Prostate gland (tissue), 2 donors: Measurements from ENCODE around the gene MS4A4A. TPM values are rescaled to one million over a fixed set of nuclear protein-coding genes. Genes with fewer than 3 reads are reported as not detected.

Experiments used
- DNase-seq: peaks from one replicate; pipeline ENCODE4 v3.0.0-alpha.2; 2019; ENCODE audit warnings: low spot score
- H3K27ac ChIP-seq, 2 donors: fragments of 200-600 bp; sonication (generic); 2 replicates each; pipeline ENCODE4 v1.5.1; 2017 to 2019
- H3K27me3 ChIP-seq: fragments of 200-600 bp; sonication (generic); replicated peaks from 2 replicates; pipeline ENCODE4 v1.5.1; 2019; ENCODE audit not compliant: insufficient read depth
- H3K36me3 ChIP-seq, 2 donors: fragments of 200-600 bp; sonication (generic); 1 replicate in 1 of 2; 2 replicates in 1 of 2; pipeline versions ENCODE4 v1.5.1 to v1.8.1; 2017 to 2019
- H3K4me1 ChIP-seq: fragments of 200-600 bp; sonication (generic); replicated peaks from 2 replicates; pipeline ENCODE4 v1.5.1; 2019
- H3K4me3 ChIP-seq, 2 donors: fragments of 200-600 bp; sonication (generic); 2 replicates each; pipeline ENCODE4 v1.5.1; 2017 to 2019
- H3K9me3 ChIP-seq: fragments of 200-600 bp; sonication (generic); 2 replicates; pipeline ENCODE4 v1.5.1; 2017
- CTCF ChIP-seq, 4 experiments: fragments of 200-600 bp in 2 of 4; fragments of 450-650 bp in 2 of 4; sonication (generic) in 2 of 4; IDR thresholded peaks; 1 replicate in 3 of 4; 2 replicates in 1 of 4; pipeline ENCODE4 v1.5.1; 2016 to 2019; ENCODE audit warnings: antibody characterized with exemption in 4 of 4, mild to moderate bottlenecking in 2 of 4, moderate library complexity in 2 of 4
- POLR2A ChIP-seq: fragments of 450-650 bp; IDR thresholded peaks from one replicate; pipeline ENCODE4 v1.6.1; 2016; ENCODE audit warnings: antibody characterized with exemption, mild to moderate bottlenecking
- POLR2AphosphoS5 ChIP-seq: sonication (generic); formaldehyde crosslinking; IDR thresholded peaks from one replicate; pipeline ENCODE4 v1.6.1; 2017; ENCODE audit warnings: antibody characterized with exemption
- WGBS: methylation state at CpG from one replicate; pipeline ENCODE4 v1.1.5; 2018; 5-methylcytosine and 5-hydroxymethylcytosine counted together
- intact Hi-C: fragments of 100-400 bp; cut with DNase I; formaldehyde crosslinking; loops from one replicate; pipeline ENCODE4 v1.14.2; 2022
- total RNA-seq, 2 donors: library from RNA; depleted of rRNA; stranded (reverse); fragments of >200 nt; gene quantifications; one replicate each; pipeline ENCODE4 v1.1.0, GENCODE V29; 2016

MS4A4A gene
- total RNA-seq, 2 donors from 2014 or later = 2.1 to 10.6 TPM

- Histone ChIP-seq H3K4me3 (no peak overlapping the region), H3K36me3 (no peaks in the 10 kb centered on the region), H3K27me3 (no peaks in the 10 kb centered on the region), H3K9me3 (no peaks in the 10 kb centered on the region), H3K27ac (no peak overlapping the region), H3K4me1 (no peaks in the 10 kb centered on the region)
- WGBS = 81% methylated on average over 5 of the region's 5 CpGs
- intact Hi-C loops = no loop called here
- DNase-seq = no peak
- TF ChIP-seq POLR2AphosphoS5 = no peak
- no peak for TF ChIP-seq CTCF (IDR thresholded peaks at IDR 0.05)
- TF ChIP-seq POLR2A = no peak
Measured at GRCh38 chr11:60303661-60304060, 23.2 kb downstream of the MS4A4A start.

- Histone ChIP-seq H3K36me3 (no peaks in the 10 kb centered on the region), H3K4me3 (no peak overlapping the region), H3K27ac (no peak overlapping the region), H3K9me3 (no peaks in the 10 kb centered on the region), H3K4me1 (no peaks in the 10 kb centered on the region), H3K27me3 (no peaks in the 10 kb centered on the region)
- no peak for TF ChIP-seq CTCF (IDR thresholded peaks at IDR 0.05)
- no peak for TF ChIP-seq POLR2A
- TF ChIP-seq POLR2AphosphoS5 = no peak
- DNase-seq = no peak
- 66% methylated on average over 3 of the region's 3 CpGs for WGBS
- intact Hi-C loops = no loop called here
Measured at GRCh38 chr11:60305906-60306619, 25.6 kb downstream of the MS4A4A start.

- intact Hi-C loops = no loop called here
- WGBS = 86% methylated on average over 3 of the region's 3 CpGs
- H3K36me3 ChIP-seq = no peaks in the 10 kb centered on the region
- no peak for DNase-seq
- no peaks in the 10 kb centered on the region for H3K9me3 ChIP-seq
- H3K4me1 ChIP-seq = no peaks in the 10 kb centered on the region
- no peak for TF ChIP-seq CTCF (IDR thresholded peaks at IDR 0.05)
- TF ChIP-seq POLR2AphosphoS5 = no peak
- TF ChIP-seq POLR2A = no peak
- H3K27ac ChIP-seq = no peak overlapping the region
- no peaks in the 10 kb centered on the region for H3K27me3 ChIP-seq
- H3K4me3 ChIP-seq = no peak overlapping the region
Measured at GRCh38 chr11:60307507-60308195, 27.2 kb downstream of the MS4A4A start.

- intact Hi-C loops = no loop called here
- WGBS = 55% methylated on average over 5 of the region's 5 CpGs
- no peaks in the 10 kb centered on the region for H3K36me3 ChIP-seq
- no peak overlapping the region for H3K4me3 ChIP-seq
- H3K27me3 ChIP-seq = no peaks in the 10 kb centered on the region
- no peak overlapping the region for H3K27ac ChIP-seq
- H3K4me1 ChIP-seq = no peaks in the 10 kb centered on the region
- no peak for DNase-seq
- TF ChIP-seq POLR2AphosphoS5 = no peak
- TF ChIP-seq CTCF (IDR thresholded peaks at IDR 0.05) = no peak
- TF ChIP-seq POLR2A = no peak
- H3K9me3 ChIP-seq = no peaks in the 10 kb centered on the region
Measured at GRCh38 chr11:60310407-60310998, 30.0 kb downstream of the MS4A4A start.
